Stimulated activated CD4-positive, alpha-beta T cell treated with anti-CD3 and anti-CD28 coated beads, TNF-alpha, amount 100 ng/mL, for 24 hours (primary cell): Measurements from ENCODE around the gene RERG.

ENCODE experiments used
- DNase-seq, 3 experiments: peaks; one replicate each; pipeline ENCODE4 v3.0.0-alpha.2; 2020; ENCODE audit warnings: low read depth in 3 of 3

The RERG gene

GRCh38 chr12:15218794-15219193 lies 2.4 kb downstream of the RERG start:
- no peak for DNase-seq

DNA sequence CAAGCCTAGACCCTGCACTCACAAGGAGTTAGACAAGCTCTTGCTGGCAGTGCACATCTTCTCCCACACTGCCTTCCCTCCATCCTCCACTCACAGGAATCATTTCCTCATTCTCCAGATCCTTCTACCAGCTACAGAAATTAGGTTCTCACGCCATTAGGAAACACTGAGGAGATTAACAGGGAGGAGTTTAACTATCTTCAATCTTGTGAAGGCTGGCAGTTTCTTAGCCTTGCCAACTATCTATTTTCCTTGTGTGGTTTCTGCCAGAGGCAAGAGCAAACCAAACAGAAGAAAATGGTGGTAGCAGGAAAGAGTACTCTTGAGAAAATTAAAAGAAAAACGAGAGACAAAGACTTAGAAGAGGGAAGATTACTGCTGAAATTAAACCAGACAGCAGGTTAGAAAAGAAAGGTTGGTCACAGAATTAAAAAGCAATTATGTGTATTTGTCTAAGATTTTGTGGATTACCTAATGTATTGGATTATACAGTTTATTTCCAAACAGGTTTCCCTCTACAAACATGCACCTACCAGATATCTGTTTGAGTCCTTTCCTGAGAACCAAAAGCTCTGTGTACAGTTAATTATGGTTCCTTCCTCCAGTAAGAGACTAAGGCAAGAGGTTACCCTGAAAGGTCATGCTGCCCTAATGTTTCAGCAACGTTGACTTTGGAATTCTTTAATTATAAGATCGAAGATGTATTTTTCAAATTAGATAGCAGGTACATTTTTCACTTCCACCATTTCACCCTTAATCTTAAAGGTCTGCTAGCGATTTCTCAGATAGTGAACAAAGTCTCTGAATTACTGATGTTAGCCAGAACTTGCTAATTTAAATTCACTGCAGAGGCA lies 5.0 kb downstream of the RERG start:
- DNase-seq = no peak

- DNase-seq = no peak
Observed at GRCh38 chr12:15214851-15215601, 6.2 kb downstream of the RERG start.

DNA sequence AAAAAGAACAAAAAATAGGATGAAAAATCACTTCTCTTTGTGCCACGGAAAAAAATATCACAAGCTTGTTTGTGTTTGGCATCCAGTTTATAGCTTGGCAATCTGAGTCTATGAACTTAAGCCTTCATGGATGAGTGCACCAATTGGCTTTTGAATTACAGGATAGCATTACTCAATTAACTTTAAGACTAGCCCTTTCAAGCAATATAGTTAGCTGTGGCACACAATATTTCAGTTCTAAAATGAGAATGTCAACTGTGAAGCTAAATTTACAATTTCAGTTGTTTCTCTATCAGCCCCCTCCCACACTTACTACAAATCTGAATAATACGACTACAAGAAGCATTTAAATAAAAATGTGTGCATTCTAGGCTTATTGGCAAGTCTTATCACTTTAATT lies 8.3 kb downstream of the RERG start:
- DNase-seq = no peak

DNA sequence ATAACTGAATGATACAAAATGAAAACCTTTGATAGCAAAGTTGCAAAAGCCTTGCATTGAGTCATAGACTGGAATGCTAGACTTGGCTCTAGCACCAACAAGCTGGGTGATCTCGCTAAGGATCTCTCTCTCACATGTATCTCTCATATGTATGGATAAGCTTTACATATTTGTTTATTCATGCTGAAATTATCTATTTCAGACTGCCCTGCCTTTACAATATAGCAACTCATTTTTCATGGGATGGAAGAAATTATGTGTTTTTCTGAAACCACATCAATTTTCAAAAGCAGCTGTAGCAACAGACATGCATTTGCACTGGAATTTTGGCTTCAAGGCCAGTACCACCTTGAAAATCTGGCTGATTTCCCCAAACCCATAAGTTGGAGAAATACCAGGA lies 11.4 kb downstream of the RERG start:
- DNase-seq = no peak

DNA sequence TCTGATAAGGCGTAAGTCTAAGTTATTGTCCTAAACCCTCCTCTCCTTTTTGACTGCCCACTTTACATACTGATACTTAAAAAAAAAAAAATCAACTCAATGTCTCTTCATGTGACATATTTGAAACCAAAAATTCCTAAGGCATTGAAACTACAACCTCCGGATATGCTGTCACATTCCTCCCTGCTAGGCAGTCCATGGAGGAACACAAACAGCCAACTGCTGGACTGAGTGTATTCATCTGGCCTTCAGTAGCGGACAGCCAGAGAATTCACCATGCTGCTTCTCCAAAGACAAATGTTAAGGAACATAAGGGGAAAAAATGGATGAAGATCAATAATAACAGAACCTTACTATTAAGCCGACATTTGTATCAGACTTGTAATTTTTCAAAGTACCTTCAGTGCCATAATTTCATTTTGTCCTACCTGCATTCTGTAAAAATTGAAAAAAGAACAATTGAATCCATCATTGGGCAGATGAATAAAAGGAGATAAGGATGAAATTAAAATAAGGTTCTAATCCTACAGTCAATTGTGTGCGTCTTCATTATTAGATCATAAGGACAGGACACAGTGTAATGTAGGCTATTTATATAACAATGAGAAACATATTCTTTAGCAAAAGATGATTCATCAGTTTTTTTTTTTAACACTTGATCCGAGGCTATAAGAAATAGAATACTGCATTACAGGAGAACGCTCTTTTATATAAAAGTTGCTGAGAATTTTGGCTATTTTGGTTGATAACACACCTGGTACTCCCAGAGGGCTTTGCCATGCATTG lies 12.2 kb downstream of the RERG start:
- no peak for DNase-seq

DNA sequence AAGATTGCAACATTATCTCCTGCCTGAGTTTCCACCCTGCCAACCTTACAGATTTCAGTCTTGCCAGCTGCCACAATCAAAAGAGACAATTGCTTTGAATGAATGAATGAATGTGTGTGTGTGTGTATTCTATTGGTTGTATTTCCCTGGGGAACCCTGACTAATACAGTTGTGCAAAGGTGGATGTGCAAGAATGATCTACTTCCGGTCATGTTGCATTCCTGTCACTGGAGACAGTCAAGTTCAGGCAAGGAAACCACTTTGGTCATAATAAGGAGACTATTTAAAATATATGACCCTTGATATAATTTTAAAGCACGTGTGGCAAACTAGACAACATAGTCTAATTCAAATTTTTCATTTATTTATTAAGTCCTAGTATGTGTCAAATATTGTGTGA lies 13.1 kb downstream of the RERG start:
- DNase-seq = no peak

GRCh38 chr12:15206831-15207389 lies 14.3 kb downstream of the RERG start:
- no peak for DNase-seq

DNA sequence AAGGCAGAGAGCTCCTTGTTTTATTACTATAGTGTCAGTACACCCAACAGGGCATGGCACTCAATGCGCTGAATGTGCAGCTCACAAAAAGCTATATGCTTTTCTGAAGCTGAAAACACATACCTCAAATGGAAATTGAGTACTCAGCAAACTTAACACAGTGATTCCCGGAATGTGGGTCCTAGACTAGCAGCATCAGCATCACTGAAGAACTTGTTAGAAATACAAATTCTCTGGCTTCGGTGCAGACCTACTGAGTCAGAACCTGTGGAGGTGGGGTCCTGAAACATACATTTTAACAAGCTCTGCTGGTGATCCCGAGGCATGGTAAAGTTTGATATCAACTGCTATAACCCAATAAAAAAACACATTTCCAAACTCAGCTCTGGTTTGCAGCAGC lies 14.9 kb downstream of the RERG start:
- DNase-seq = no peak

GRCh38 chr12:15205341-15206010 lies 15.7 kb downstream of the RERG start:
- no peak for DNase-seq

DNA sequence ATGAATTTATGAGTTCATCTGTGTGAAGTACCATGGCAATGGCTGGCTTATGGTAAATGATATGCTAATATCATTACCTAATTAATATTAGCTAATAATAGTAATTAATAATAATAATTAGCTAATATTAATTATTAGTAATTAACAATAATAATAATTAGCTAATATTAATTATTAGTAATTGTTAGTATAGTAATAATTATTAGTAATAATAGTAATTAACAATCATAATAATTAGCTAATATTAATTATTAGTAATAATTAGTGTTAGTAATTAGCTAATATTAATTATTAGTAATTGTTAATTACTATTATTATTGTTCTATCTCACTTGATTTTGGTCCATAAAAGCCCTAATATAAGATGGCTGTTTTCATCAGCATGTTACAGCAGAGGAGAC lies 19.8 kb downstream of the RERG start:
- DNase-seq = no peak

DNA sequence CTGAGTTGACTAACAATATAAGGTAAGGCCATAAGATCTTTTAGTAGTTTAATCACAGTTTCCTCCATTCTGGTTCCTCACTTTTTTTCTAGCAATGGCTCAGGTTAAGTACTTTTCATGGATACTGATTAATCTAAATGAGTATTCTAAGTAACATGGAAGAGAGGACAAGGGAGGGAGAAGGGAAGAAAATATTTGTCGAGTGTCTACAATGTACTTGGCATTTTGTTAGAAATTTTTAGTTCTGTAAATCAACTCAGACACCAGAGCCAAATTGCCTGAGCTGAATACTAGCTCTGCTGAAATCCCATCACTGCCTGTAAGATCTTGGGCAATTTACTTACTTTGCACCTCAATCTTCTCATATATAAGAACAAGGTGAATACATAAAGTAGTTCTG lies 20.2 kb downstream of the RERG start:
- DNase-seq = no peak

DNA sequence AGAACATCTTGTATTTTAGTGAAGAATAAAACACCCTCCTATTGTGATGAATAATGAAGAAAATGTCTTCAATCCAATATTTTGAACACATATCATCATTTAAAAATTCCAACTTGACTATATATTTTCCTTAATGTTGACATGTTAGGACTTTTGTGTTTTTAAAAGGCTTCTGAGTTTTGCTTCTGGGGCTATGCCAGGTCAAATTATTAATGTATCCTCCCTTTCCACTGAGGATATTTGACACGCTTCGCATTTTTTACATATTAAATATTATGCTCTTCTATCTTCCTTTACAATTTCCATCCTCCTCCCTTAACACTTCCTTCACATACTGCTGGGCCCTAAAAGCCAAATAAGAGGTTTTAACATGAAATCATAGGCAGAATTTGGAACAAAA lies 20.6 kb downstream of the RERG start:
- DNase-seq = no peak

GRCh38 chr12:15199930-15200329 lies 21.3 kb downstream of the RERG start:
- no peak for DNase-seq

DNA sequence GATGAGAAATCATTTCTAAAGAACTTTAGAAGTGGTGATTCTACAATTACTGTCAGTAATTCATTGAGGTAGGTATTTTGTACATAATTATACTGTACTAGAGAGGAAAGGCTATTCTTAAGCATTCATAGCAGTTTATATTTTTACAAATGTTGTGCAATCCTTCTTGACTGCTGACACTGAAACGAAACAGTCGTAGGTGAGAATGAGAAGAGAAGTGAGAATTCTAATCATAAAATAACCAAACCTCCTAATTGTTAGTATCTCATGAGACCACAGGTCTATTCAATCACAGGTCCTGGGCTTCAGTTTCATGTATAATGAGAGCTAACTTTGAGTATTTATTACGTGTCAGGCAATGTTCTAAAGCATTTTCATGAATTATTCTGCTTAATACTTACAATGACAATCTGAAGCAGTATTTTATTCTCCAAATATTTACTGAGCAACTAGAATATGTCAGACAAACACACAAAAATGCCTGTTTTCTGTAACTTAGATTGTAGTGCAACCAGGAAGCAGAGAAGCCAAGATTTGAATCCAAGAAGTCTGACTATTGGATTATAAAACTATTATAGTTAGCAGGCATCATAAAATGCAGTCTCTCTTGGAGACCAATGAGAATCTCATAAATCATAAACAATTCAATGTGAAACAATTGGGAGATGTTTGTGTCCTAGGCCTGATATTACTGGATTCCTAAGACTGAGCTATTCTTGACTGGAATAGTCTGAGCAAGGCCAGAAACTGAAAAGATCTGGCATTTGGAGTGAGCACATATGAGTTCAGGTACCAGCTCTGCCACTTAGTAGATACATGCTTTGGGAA lies 24.3 kb downstream of the RERG start:
- DNase-seq = no peak

DNA sequence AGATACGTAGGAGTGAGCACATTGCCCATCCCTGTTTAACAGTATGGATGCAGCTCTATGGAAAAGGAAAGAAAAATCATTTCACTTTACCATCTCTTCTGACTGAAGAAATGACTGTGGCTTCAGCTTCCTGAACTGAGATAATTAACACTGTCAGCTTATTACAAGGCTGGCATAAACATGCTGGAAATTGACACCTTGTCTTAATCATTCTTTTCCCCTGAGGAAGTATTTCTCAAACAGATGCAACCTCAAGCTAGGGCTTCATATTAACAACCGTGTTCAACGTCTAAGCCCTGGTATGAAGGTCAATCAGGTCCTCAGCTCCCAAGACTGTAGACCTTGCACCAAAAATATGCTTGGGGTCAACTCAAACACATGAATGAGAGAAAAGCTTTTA lies 25.0 kb downstream of the RERG start:
- no peak for DNase-seq

DNA sequence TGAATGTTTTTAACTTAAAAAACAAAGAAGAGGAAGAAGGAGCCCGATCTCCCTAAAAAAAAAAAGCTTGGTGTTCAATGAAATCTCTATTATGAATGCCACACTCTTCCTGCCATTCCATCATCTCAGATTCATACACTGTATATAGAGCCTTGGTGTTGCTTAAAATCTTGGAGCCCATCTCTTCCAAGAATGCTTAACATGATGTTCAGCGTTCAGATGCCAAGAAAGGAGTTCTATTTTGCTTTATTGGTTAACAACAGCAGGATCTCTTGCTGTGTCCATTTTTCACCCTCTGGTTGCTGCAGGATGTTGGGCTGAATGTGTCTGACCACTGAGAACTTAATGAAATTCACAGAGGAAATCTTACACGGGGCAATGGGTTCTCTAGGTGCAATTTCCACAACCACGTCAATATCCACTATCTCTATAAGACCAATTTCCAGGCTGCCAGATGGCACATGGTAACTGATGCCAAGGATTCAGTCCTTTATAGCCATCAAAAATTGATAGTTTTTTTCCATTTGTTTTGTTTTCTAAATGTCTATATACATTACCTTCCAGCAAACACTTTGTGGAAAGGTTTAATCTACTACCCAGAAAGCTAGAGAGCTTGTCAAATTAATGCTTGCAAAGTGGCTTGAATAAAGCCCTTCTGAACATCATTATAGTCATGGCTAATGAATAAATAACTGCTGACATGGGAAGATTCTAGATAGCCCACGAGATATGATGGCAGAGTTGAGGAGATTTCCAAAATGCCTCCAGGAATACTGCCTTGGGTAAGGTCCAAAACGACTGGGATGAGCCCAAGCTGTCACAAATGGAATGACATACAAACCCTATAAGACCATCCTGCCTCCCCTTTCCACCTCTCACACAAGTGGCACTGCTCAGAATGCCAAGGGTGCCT lies 26.5 kb downstream of the RERG start:
- DNase-seq = no peak

DNA sequence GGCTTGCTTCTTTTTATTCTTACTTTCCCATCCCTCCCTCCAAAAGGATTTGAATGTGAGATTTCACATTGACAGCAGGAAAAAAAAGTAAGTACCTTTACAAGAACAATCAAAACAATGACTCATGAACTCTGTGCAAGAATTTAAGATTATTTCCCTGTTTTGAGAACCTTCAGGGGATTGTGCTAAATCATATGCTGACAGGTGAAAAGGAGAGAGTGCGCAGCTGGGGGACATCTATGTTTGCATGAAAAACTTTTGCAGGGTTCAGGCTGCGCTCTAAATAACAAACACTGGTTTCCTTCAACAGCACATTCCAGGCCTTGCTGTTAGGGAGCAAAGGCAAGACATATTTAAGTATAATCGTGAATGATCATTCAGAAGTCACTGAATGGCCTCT lies 27.3 kb downstream of the RERG start:
- DNase-seq = no peak

DNA sequence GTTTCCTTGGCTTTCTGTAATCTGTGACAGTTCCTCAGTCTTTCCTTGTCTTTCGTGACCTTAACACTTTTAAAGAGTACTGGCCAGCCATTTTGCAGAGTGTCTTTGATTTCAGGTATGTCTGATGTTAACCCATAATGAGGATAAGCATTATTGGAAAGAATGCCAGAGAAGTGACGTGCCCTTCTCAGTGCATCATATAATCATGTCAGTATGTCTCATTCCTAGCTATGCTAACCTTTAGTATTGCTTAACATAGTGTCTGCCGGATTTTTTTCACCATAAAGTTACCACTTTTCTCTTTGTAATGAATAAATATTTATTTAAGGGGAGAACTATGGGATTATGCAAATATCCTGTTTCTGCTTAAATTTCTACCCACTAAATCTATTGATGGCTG lies 28.5 kb downstream of the RERG start:
- DNase-seq = no peak

DNA sequence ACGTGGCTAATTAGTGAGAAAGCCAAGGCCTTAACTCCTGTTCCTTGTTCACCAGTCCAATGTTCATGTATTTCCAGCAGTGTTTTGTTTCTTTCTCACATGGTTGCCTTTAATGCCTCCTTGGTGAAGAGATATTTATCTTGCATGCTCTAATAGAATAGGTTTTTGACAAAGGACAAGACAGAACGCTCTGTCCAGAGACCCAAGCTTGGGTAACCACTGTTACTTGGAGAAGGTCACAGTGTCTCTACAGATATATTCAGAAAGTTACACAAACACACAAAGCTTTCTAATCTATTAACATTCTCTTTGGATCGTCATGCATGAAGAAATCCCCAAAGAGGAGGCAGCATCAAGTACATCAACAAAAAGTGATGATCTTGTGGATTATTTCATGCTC lies 33.1 kb downstream of the RERG start:
- no peak for DNase-seq
